ENCODE data around the gene TDP1.

- TF ChIP-seq POLR2AphosphoS5 (IDR thresholded peaks at IDR 0.05) = no peak
- no peak for TF ChIP-seq EP300 (IDR thresholded peaks at IDR 0.05)
- TF ChIP-seq POLR2A (IDR thresholded peaks at IDR 0.05) = no peak
These were observed 131.7 kb downstream of the TDP1 start for GRCh38 chr14:90087433-90087832.
